MM.1S (cell line): ENCODE results near the gene HOXA11.

ENCODE experiments used
- DNase-seq: peaks from one replicate; pipeline ENCODE4 v3.0.0-alpha.2; 2015
- H2AFZ ChIP-seq: fragments of 300-600 bp; sonication (generic); 2 replicates; pipeline ENCODE4 v1.6.0; 2016; ENCODE audit warnings: antibody characterized with exemption, low read length
- H3F3A ChIP-seq: fragments of 300-600 bp; sonication (generic); 2 replicates; pipeline ENCODE4 v1.6.1; 2016; ENCODE audit warnings: mild to moderate bottlenecking, antibody characterized with exemption, low read length, moderate library complexity, mixed read lengths; ENCODE audit not compliant: insufficient read depth
- H3K27ac ChIP-seq: fragments of 300-600 bp; sonication (generic); 2 replicates; pipeline ENCODE4 v1.5.1; 2016; ENCODE audit warnings: mild to moderate bottlenecking, low read length
- H3K27me3 ChIP-seq: fragments of 300-600 bp; sonication (generic); replicated peaks from 2 replicates; pipeline ENCODE4 v1.6.0; 2016; ENCODE audit warnings: low read length; ENCODE audit not compliant: insufficient read depth
- H3K36me3 ChIP-seq: fragments of 300-600 bp; sonication (generic); replicated peaks from 2 replicates; pipeline ENCODE4 v1.6.1; 2016; ENCODE audit warnings: mild to moderate bottlenecking, low read length, mixed read lengths; ENCODE audit not compliant: insufficient read depth
- H3K4me1 ChIP-seq: fragments of 300-600 bp; sonication (generic); 2 replicates; pipeline ENCODE4 v1.6.1; 2016; ENCODE audit warnings: low read length, mixed read lengths
- H3K4me2 ChIP-seq: fragments of 300-600 bp; sonication (generic); 2 replicates; pipeline ENCODE4 v1.6.0; 2016; ENCODE audit warnings: low read depth, low read length
- H3K4me3 ChIP-seq: fragments of 300-600 bp; sonication (generic); 2 replicates; pipeline ENCODE4 v1.5.1; 2016; ENCODE audit warnings: low read length, mixed read lengths
- H3K79me2 ChIP-seq: fragments of 300-600 bp; sonication (generic); 2 replicates; pipeline ENCODE4 v1.6.1; 2016; ENCODE audit warnings: mixed run types, low read length, mixed read lengths
- H3K9ac ChIP-seq: fragments of 300-600 bp; sonication (generic); 2 replicates; pipeline ENCODE4 v1.6.1; 2016; ENCODE audit warnings: low read length, mixed read lengths
- H3K9me2 ChIP-seq: fragments of 300-600 bp; sonication (generic); replicated peaks from 2 replicates; pipeline ENCODE4 v1.6.1; 2016; ENCODE audit warnings: mild to moderate bottlenecking, low read length, mixed read lengths; ENCODE audit not compliant: insufficient read depth
- H3K9me3 ChIP-seq: fragments of 300-600 bp; sonication (generic); replicated peaks from 2 replicates; pipeline ENCODE4 v1.6.1; 2016; ENCODE audit warnings: mild to moderate bottlenecking, low read length, mixed read lengths; ENCODE audit not compliant: insufficient read depth
- H4K20me1 ChIP-seq: fragments of 300-600 bp; sonication (generic); 2 replicates; pipeline ENCODE4 v1.6.1; 2016; ENCODE audit warnings: mild to moderate bottlenecking, low read length, moderate library complexity, mixed read lengths; ENCODE audit not compliant: insufficient read depth
- EZH2 ChIP-seq: fragments of 300-600 bp; sonication (generic); optimal IDR thresholded peaks from 2 replicates; pipeline ENCODE3; 2017; ENCODE audit warnings: low read depth, mild to moderate bottlenecking, antibody characterized with exemption, low read length, mixed read lengths
- EZH2phosphoT487 ChIP-seq: fragments of 300-600 bp; sonication (generic); IDR thresholded peaks from 2 replicates; pipeline ENCODE4 v1.6.1; 2018; ENCODE audit warnings: antibody characterized with exemption, low read length
- TF ChIP-seq, protein P1 (sequence below): fragments of 300-600 bp; sonication (generic); IDR thresholded peaks from 2 replicates; pipeline ENCODE4 v1.5.1; 2016; ENCODE audit warnings: antibody characterized with exemption, low read length, mixed read lengths

Gene HOXA11

DNA sequence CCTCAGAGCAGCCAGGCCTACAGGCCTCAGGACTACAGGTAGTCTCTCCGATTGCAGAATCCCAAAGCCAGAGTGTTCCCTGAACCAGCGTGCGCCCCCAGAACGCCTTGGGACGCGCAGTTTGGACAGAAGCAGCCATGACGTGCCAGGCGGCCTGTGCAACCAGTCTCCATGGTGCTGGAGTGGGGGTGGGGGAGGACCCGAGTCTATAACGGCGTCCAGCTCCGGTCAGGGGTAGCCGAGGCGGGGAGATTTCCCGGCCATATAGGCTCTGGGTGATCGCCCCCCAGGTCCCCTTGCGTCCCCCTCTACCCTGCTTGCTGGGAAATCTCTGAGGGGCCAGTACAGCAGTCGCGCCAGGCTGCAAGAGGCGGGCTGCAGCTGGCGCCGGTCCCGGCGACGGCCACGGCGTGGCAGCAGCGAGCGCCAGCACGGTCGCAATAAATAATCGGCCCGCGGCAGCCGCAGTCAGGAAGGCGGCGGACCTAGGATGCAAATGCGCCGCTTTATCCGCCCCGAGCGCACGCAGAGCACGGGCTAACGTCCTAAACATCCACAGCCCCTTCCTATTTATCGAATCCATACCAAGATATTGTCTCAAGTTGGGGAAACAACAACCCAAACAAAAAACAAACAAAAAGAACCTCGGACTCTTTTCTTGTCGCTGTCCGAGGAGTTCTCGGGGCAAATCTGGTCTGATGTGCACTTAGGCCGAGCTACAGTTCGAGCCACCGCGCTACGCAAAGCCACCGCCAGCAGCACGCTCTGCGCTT, 34.3 kb downstream of the HOXA11 start:
- peak overlapping the region; percentile 96 for H3K4me2 ChIP-seq
- no peaks in the 10 kb centered on the region for H3K9me2 ChIP-seq
- peak; percentile 68 for DNase-seq
- TF ChIP-seq EZH2, result no peak
- TF ChIP-seq, protein P1, sequence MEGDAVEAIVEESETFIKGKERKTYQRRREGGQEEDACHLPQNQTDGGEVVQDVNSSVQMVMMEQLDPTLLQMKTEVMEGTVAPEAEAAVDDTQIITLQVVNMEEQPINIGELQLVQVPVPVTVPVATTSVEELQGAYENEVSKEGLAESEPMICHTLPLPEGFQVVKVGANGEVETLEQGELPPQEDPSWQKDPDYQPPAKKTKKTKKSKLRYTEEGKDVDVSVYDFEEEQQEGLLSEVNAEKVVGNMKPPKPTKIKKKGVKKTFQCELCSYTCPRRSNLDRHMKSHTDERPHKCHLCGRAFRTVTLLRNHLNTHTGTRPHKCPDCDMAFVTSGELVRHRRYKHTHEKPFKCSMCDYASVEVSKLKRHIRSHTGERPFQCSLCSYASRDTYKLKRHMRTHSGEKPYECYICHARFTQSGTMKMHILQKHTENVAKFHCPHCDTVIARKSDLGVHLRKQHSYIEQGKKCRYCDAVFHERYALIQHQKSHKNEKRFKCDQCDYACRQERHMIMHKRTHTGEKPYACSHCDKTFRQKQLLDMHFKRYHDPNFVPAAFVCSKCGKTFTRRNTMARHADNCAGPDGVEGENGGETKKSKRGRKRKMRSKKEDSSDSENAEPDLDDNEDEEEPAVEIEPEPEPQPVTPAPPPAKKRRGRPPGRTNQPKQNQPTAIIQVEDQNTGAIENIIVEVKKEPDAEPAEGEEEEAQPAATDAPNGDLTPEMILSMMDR, result peak; percentile 85
- TF ChIP-seq EZH2phosphoT487, result no peak
- H3K27me3 ChIP-seq, result peaks cover 82% of the 10 kb centered on the region
- H3K4me3 ChIP-seq, result peak overlapping the region; percentile 61
- no peak overlapping the region for H3K27ac ChIP-seq
- H4K20me1 ChIP-seq, result no peaks in the 10 kb centered on the region
- H3K79me2 ChIP-seq, result no peaks in the 10 kb centered on the region
- H3F3A ChIP-seq, result no peaks in the 10 kb centered on the region
- H3K4me1 ChIP-seq, result peaks cover 7% of the 10 kb centered on the region; the same call in 1 of the 2 replicates
- no peak overlapping the region; the same call in 1 of the 2 replicates for H3K9ac ChIP-seq
- H3K36me3 ChIP-seq, result no peaks in the 10 kb centered on the region
- no peaks in the 10 kb centered on the region for H3K9me3 ChIP-seq
- H2AFZ ChIP-seq, result peak overlapping the region; percentile 64

DNA sequence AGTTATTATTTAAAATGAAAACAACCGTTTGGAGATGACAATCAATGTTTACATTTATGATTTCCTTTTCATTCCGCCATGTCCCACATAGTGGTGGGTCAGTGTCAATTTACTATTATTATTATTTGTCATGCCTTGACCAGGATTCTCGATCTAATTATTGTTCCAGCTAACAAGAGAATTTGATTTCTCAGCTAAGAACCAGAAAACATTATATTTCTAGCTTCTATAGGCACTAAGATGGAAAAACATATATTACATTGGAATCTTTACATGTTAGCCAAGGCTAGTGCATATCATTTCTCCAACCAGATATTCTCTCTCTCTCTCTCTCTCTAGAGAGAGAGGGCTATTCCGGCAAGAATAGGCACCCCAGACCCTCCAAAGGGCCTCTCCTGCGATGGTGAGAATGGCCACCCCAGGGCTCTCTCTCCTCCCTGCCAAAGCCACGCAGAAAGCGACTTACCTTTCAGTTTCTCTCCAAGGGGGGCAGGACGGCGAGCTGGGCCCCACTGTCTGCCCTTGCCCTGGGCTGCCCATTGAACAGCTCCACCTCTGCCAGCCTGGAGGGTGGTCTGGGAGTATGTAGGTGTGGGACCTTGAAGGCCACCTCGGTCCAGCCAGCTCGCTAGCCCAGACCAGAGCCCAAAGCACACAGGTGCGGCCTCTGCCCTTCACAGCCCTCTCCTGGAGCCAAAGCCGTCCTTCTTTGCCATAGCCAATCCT, 35.0 kb downstream of the HOXA11 start:
- peak overlapping the region; percentile 64 for H2AFZ ChIP-seq
- H3K79me2 ChIP-seq, result no peaks in the 10 kb centered on the region
- no peaks in the 10 kb centered on the region for H3K9me2 ChIP-seq
- H3K36me3 ChIP-seq, result no peaks in the 10 kb centered on the region
- H3K27me3 ChIP-seq, result peaks cover 75% of the 10 kb centered on the region
- H3K27ac ChIP-seq, result no peak overlapping the region
- H3K4me2 ChIP-seq, result peak overlapping the region; percentile 96
- no peak overlapping the region; the same call in 1 of the 2 replicates for H3K9ac ChIP-seq
- DNase-seq, result no peak
- no peaks in the 10 kb centered on the region for H3F3A ChIP-seq
- peaks cover 7% of the 10 kb centered on the region; the same call in 1 of the 2 replicates for H3K4me1 ChIP-seq
- H3K9me3 ChIP-seq, result no peaks in the 10 kb centered on the region
- no peaks in the 10 kb centered on the region for H4K20me1 ChIP-seq
- H3K4me3 ChIP-seq, result peak overlapping the region; percentile 61
- TF ChIP-seq, protein P1, result no peak
- TF ChIP-seq EZH2phosphoT487 (no peak), EZH2 (no peak)

DNA sequence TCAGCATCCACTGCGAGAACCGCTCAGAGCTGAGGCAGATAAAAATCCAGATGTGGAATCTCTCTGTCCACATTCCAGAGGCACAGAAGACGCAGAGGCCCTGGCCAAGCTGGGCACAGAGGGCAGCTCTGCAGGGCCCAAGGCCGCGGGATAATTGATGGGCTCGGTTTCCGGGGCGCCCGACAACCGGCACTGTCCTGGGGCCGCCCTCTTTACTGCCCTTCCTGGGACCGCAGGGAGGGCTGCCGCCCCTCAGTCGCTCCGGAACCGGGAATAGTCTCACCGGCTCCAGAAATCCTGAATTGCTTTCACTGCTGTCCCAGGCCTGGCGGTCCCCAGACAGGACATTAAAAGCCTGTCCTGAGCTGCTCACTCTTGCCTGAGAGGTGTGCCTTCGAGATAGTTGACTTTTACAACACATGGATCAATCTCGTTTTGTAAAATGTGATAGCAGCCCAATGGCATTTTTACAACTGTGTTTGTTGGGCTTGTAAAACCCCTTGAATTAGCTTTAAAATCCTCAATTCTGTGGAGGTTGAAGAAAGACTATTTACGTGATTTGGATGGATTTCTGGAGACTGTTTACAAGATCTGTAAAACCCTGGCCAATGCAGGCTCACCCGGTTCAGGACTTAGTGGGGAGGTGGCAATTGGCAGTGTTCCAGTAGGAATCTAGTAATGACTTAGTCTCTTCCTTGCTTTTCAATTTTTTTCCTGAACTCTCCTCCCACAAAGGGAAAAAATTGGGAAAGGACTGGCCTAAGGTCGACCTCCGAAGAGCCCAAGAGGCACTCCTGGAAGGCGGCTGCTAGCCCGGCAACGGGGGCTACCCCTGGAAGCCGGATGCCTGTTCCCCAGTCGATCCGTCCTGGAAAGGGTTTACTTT, 36.0 kb downstream of the HOXA11 start:
- Histone ChIP-seq H3K9me2 (no peaks in the 10 kb centered on the region), H3K4me1 (peaks cover 7% of the 10 kb centered on the region; the same call in 1 of the 2 replicates), H3K79me2 (no peaks in the 10 kb centered on the region), H3K36me3 (no peaks in the 10 kb centered on the region), H2AFZ (no peak overlapping the region), H3K4me3 (no peak overlapping the region), H3K9me3 (no peaks in the 10 kb centered on the region), H3K27me3 (peaks cover 65% of the 10 kb centered on the region), H3K4me2 (no peak overlapping the region), H3F3A (no peaks in the 10 kb centered on the region), H4K20me1 (no peaks in the 10 kb centered on the region), H3K27ac (no peak overlapping the region), H3K9ac (no peak overlapping the region)
- no peak for DNase-seq
- TF ChIP-seq EZH2, result no peak
- no peak for TF ChIP-seq EZH2phosphoT487
- TF ChIP-seq, protein P1, result no peak
